Panc1 (cell line): Measurements from ENCODE around the gene CISD3. TPM values are rescaled to one million over a fixed set of nuclear protein-coding genes. Genes with fewer than 3 reads are reported as not detected.

ENCODE experiments used
- ATAC-seq: fragments of 200-7000 bp; cut with Tn5 transposase; 2 replicates; pipeline ENCODE4 v1.9.1; 2020; ENCODE audit warnings: mild to moderate bottlenecking, moderate library complexity
- BruUV-seq: library from RNA; stranded (reverse); fragments of 400-500 nt; replicated peaks from 2 replicates; lab custom pipeline; 2021; lab: Mats Ljungman, UMichigan
- CTCF ChIA-PET: fragments of 300-600 bp; sonication (Branson Sonifier 250); formaldehyde crosslinking; loops from one replicate; lab custom pipeline; 2022; ENCODE audit warnings: antibody characterized with exemption; lab: Charles Lee
- POLR2A ChIA-PET: fragments of 300-600 bp; sonication (Branson Sonifier 250); formaldehyde crosslinking; loops from one replicate; lab custom pipeline; 2022; ENCODE audit warnings: antibody characterized with exemption; lab: Charles Lee
- DNase-seq: peaks from one replicate; pipeline ENCODE4 v3.0.0-alpha.2; 2010; ENCODE audit warnings: low read depth, low spot score
- H3K27ac ChIP-seq: 2 replicates; pipeline ENCODE4 v1.5.1; 2011; ENCODE audit warnings: mild to moderate bottlenecking, low read length, inconsistent platforms
- H3K27me3 ChIP-seq: fragments of 200-500 bp; sonication (Bioruptor generic); 2 replicates; pipeline ENCODE4 v1.6.0; 2014; ENCODE audit warnings: low read length, inconsistent platforms; ENCODE audit not compliant: control insufficient read depth, insufficient read depth
- H3K36me3 ChIP-seq: fragments of 200-500 bp; sonication (Bioruptor generic); 2 replicates; pipeline ENCODE4 v1.5.1; 2014; ENCODE audit warnings: inconsistent platforms, mild to moderate bottlenecking, low read length, moderate library complexity; ENCODE audit not compliant: control insufficient read depth, insufficient read depth
- H3K4me1 ChIP-seq: 2 replicates; pipeline ENCODE4 v1.5.1; 2011; ENCODE audit warnings: inconsistent platforms, mild to moderate bottlenecking, low read length, moderate library complexity; ENCODE audit not compliant: control insufficient read depth, insufficient read depth
- H3K4me3 ChIP-seq, 2 experiments: 2 replicates each; pipeline ENCODE4 v1.5.1; 2011 to 2012; ENCODE audit warnings: low read depth in 2 of 2, low read length in 2 of 2, mild to moderate bottlenecking in 2 of 2, inconsistent platforms in 1 of 2, moderate library complexity in 1 of 2
- H3K9me3 ChIP-seq: fragments of 200-500 bp; sonication (Bioruptor generic); 2 replicates; pipeline ENCODE4 v1.5.1; 2014; ENCODE audit warnings: low read depth, mild to moderate bottlenecking, inconsistent platforms, low read length, moderate library complexity; ENCODE audit not compliant: control insufficient read depth, insufficient read depth
- CTCF ChIP-seq: fragments of 450-650 bp; IDR thresholded peaks from 2 replicates; pipeline ENCODE4 v1.5.1; 2017; ENCODE audit warnings: mild to moderate bottlenecking
- POLR2AphosphoS5 ChIP-seq: IDR thresholded peaks from 2 replicates; pipeline ENCODE4 v1.6.1; 2012; ENCODE audit warnings: mild to moderate bottlenecking, low read depth, low read length, moderate library complexity
- SIN3A ChIP-seq: IDR thresholded peaks from 2 replicates; pipeline ENCODE4 v1.6.1; 2012; ENCODE audit warnings: low read depth, mild to moderate bottlenecking, low read length, moderate library complexity, borderline replicate concordance; ENCODE audit not compliant: insufficient read depth
- TCF7L2 ChIP-seq: IDR thresholded peaks from 2 replicates; pipeline ENCODE4 v1.6.1; 2011; ENCODE audit warnings: mild to moderate bottlenecking, low read depth, low read length, inconsistent platforms
- in situ Hi-C: cut with HindIII; loops from 2 replicates; pipeline ENCODE4 v1.10.0; 2016; ENCODE audit warnings: low sequenced_read_pairs, low pct_unique_long_range_greater_than_20kb
- intact Hi-C: fragments of 100-400 bp; cut with micrococcal nuclease; formaldehyde crosslinking; loops from one replicate; pipeline ENCODE4 v1.10.0; 2022; ENCODE audit not compliant: unreplicated experiment
- total RNA-seq: library from RNA; stranded (reverse); gene quantifications from one replicate; pipeline ENCODE4 v1.2.1, GENCODE V29; 2021; ENCODE audit not compliant: unreplicated experiment
- TF ChIP-seq, protein P1 (sequence below), 2 experiments: IDR thresholded peaks; 2 replicates each; pipeline ENCODE4 v1.6.1; 2011 to 2012; ENCODE audit warnings: low read depth in 2 of 2, control low read depth in 1 of 2, low read length in 1 of 2, mild to moderate bottlenecking in 1 of 2, moderate library complexity in 1 of 2; ENCODE audit not compliant: insufficient read depth in 1 of 2

CISD3 gene
- total RNA-seq, 1 experiment from 2014 or later: 45.0 TPM

DNA sequence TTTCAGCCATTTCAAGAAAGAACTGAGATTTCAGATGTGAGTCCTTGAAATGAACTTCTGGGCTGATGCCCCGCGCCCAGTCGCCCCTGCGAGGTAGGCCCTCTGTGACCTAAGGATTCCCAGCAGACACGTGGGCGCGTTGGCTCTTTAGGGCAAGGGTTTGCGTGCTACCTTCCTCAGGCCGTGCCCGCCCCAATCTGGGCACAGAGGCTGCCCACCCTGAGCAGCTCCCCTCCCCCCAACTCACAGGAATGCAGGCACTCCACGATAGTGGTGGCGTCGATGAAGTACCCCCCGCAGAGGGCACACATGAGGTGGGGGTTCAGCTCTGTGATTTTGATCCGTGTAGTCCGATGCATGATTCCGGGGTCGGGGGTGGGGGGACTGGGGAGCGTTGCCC, 9.9 kb downstream of the CISD3 start:
- H3K27me3 ChIP-seq: no peaks in the 10 kb centered on the region
- H3K4me3 ChIP-seq: no peak overlapping the region
- ChIA-PET POLR2A (no interaction called here), CTCF (no interaction called here)
- DNase-seq: no peak
- BruUV-seq: no TSS peak
- in situ Hi-C loops: no loop called here
- no peak overlapping the region for H3K27ac ChIP-seq
- ATAC-seq: no peak
- no peaks in the 10 kb centered on the region; the same call in 1 of the 2 replicates for H3K36me3 ChIP-seq
- no peaks in the 10 kb centered on the region for H3K9me3 ChIP-seq
- peaks cover 27% of the 10 kb centered on the region for H3K4me1 ChIP-seq
- intact Hi-C loops: no loop called here
- TF ChIP-seq POLR2AphosphoS5 (no peak), SIN3A (no peak), TCF7L2 (no peak), CTCF (no peak)
- TF ChIP-seq, protein P1, sequence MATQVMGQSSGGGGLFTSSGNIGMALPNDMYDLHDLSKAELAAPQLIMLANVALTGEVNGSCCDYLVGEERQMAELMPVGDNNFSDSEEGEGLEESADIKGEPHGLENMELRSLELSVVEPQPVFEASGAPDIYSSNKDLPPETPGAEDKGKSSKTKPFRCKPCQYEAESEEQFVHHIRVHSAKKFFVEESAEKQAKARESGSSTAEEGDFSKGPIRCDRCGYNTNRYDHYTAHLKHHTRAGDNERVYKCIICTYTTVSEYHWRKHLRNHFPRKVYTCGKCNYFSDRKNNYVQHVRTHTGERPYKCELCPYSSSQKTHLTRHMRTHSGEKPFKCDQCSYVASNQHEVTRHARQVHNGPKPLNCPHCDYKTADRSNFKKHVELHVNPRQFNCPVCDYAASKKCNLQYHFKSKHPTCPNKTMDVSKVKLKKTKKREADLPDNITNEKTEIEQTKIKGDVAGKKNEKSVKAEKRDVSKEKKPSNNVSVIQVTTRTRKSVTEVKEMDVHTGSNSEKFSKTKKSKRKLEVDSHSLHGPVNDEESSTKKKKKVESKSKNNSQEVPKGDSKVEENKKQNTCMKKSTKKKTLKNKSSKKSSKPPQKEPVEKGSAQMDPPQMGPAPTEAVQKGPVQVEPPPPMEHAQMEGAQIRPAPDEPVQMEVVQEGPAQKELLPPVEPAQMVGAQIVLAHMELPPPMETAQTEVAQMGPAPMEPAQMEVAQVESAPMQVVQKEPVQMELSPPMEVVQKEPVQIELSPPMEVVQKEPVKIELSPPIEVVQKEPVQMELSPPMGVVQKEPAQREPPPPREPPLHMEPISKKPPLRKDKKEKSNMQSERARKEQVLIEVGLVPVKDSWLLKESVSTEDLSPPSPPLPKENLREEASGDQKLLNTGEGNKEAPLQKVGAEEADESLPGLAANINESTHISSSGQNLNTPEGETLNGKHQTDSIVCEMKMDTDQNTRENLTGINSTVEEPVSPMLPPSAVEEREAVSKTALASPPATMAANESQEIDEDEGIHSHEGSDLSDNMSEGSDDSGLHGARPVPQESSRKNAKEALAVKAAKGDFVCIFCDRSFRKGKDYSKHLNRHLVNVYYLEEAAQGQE (IDR thresholded peaks at IDR 0.05; ENCODE audit: insufficient read depth in 1 of 2, low read depth in 2 of 2, low read length in 1 of 2): no peak

DNA sequence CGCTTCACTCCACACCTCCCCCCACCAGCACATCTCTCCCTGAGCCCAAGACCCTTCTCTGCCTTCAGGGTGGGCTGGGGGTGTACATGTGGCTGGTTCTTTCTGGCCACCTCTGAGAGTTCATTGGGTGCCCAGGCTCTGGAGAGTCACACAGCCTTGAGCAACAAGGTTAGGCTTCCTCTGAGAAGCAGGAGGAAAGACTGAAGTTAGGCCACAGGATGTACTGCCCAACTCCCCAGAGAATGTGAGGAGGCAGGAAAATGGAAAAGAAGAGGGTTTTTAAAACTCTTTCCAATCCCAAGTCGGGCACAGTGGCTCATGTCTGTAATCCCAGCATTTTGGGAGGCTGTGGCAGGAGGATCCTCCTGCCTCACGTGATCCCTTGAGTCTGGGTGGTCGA, 10.7 kb downstream of the CISD3 start:
- ChIA-PET CTCF (no interaction called here), POLR2A (no interaction called here)
- intact Hi-C loops: no loop called here
- Histone ChIP-seq H3K4me1 (peaks cover 26% of the 10 kb centered on the region), H3K9me3 (no peaks in the 10 kb centered on the region), H3K27ac (no peak overlapping the region), H3K27me3 (no peaks in the 10 kb centered on the region), H3K36me3 (no peaks in the 10 kb centered on the region; the same call in 1 of the 2 replicates), H3K4me3 (no peak overlapping the region)
- DNase-seq (no peak), ATAC-seq (no peak)
- in situ Hi-C loops: no loop called here
- no peak for TF ChIP-seq TCF7L2
- no peak for TF ChIP-seq POLR2AphosphoS5
- TF ChIP-seq SIN3A: no peak
- no peak for TF ChIP-seq CTCF
- TF ChIP-seq, protein P1 (IDR thresholded peaks at IDR 0.05; ENCODE audit: insufficient read depth in 1 of 2, low read depth in 2 of 2, low read length in 1 of 2): no peak
- no TSS peak for BruUV-seq
